ENCODE measurements around the gene C3orf22.
"Not testable (repeated sequence)": the region's sequence is repeated elsewhere in the genome, so short reads cannot be mapped to it uniquely, and the experiment has no call there.

C3orf22 gene

DNA sequence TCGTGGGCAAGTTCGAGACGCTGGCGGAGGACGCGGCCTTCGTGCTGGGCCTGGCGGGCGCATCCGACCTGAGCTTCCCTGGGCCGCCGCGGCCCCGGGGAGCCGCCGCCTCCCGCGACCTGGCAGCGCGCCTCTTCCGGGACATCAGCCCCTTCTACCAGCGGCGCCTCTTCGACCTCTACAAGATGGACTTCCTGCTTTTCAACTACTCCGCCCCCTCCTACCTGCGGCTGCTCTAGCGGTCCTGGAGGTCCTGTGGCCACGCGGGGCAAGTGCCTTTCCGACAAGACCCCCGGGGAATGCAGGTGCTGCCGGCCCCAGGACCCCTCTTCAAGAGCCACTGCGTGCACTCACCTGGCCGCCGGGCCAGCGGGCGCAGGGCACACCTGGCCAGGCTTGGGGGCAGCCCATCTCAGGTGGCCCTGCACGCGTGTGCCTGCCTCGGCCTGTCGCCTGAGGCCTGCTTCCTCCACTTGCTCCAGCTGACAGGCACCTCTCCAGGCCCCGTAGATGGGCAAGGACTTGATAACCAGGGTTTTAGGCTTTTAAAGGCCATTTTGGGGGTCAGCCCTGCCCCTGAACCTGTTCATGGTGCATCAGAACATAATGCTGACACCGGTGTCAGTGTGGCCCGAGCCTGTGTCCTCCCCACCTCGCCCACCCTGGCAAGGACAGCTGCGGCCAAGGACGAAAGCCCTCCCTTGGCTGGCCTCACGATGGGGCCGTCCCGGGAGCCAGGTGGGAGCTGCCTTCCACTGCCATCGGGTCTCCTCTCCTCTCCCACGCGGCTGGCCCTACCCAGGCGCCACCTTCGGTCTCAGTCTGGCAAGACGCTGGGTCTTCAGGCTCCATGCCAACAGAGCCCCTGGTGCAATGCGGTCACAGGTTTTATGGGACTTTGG lies 16.1 kb downstream of the C3orf22 start:
- DNase-seq: no peak

DNA sequence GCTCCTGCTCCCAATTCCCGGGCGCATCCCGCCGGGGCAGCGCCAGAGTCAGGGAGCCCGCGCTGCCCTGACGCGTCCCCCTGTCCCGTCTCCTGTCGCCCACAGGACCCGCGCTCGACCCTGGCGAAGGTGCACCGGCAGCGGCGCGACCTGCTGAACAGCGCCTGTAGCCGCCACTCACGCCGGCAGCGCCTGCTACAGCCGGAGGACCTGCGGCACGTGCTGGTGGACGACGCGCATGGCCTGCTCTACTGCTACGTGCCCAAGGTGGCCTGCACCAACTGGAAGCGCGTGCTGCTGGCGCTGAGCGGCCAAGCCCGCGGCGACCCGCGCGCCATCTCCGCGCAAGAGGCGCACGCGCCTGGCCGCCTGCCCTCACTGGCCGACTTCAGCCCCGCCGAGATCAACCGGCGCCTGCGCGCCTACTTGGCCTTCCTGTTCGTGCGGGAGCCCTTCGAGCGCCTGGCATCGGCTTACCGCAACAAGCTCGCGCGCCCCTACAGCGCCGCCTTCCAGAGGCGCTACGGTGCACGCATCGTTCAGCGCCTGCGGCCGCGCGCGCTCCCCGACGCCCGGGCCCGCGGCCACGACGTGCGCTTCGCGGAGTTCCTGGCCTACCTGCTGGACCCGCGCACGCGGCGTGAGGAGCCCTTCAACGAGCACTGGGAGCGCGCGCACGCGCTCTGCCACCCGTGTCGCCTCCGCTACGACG lies 16.9 kb downstream of the C3orf22 start:
- DNase-seq: no peak

DNA sequence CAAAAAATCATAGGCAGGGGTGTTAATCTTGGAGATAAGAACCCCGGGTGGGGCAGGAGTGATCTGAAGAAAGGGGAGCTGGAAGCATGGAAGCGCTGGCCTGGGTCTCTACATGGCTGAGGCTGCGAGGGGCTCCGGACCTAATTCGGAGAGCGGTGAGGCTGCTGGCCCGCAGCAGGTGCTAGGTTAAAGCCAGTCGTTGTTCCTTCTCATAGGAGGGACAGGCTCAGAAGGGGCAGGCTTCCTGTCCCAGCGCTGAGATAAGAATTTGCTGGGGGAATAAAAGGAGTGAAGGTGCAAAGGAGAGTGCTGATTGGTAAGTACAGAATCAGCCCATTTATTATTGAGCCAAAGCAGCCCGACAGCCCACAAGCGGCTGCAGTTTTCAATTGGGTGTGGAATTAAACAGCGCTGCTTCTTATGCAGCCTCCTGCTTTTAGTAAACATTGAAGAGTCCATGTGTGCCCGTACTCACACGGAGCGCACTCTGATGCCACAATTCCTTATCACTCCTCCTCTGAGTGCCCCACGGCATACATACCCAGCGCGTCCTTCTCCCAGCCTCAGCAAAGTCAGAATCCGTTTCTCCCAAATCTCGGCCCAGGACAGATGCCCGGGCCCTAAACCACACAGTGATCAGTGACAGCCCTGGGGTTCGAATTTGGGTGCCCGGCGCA lies 17.6 kb downstream of the C3orf22 start:
- no peak for DNase-seq

DNA sequence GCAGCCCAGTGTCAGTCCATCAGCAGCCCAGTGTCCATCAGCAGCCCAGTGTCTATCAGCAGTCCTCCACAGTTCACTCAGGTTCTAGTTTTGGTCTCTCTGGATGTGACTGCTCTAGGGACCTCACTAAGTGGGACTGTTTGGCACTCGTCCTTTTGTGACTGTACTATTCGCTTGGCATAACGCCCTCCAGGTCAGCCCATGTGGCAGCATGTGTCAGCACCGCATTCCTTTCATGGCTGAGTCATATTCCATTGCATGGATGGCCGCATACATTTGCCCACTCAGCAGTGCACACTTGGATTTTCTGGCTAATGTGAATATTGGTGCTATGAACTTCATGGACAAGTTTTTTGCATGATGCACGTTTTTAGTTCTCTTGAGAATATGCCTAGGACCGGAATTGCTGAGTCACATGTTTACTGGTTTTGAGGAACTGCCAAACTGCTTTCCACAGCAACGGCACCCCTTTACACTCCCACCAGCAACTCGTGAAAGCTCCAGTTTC lies 18.3 kb downstream of the C3orf22 start:
- no peak for DNase-seq

DNA sequence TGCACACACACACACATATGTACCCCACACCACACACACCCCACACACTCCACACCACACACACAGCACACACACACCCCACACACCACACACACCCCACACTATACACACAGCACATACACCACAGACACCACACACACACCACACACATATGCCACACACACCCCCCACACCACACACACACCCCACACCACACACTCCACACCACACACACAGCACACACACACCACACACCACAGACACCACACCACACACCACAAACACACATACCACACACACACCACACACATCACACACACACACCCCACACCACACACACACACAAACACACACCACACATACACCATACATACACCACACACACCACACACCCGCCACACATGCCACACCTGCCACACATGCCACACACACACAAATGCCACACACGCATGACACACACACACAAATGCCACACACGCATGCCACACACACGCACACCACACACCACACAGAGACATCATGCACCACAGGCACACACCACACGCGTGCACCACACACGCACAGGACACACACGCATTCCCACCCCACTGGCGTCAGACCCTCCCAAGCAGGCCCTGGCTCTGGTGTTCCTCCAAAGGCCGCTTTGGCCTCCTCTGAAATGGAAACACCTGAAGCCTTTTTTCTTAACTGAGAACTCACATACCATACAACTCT lies 19.0 kb downstream of the C3orf22 start:
- DNase-seq: no peak

DNA sequence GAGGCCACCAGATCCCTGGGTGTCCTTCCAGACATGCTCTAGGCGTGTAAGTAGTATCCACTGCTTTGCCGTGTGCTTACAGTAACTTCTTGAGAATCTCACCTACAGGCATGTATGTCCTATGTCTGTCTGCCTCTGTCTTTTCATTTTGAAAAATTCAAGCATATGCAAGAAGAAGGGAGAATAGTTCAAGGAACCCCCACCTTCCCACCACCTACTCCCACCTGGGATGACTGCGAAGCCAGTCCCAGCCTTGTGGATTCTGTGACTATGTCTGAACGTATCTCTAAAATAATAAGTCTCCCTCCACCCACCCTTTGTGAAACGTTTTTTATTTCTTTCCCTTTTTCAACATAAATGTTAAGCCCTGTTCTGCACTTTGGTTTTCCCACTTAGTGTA lies 19.8 kb downstream of the C3orf22 start:
- no peak for DNase-seq

DNA sequence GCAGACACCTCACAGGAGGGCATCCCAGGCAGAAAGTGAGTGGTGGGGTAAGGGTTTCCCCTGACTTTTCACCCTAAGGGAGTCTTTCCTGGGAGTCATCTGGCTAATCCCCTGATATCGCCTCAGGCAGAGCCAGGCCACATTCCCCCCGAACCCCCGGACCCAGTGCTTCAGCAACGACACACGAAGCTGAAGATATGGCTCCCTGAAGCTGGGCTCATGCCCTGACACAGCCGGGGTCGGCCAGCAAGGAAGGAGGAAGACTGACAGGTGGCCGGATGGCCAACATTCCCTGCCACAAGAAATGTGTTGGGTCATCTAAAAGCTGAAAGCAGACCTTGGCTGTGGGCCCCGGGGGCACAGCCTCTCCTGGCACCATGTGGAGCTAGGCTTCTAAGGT lies 20.4 kb downstream of the C3orf22 start:
- no peak for DNase-seq

DNA sequence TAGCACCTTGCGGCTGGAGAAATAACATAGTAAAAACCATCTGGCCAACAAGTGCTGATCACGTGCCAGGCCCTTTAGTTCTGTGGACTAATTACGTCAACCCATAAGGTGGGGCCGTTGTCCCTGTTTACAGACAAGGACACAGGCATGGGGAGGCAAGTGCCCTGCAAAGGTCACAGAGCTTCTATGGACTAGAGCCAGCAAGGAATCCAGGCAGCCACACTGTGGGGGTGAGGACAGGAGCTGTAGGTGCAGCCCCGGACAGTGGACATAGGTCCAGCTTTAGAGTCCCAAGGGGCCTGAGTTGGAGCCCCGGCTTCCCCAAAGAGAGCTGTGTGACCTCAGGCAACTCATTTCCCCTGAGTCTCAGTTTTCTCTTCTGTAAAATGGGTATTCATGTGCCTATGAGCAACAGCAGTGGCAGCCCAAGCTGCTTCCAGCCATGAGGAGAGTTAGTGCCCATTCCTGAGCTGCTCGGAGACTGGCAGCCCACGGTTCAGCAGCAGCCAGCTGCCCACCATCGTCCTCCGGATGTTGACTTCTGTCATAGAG lies 20.9 kb downstream of the C3orf22 start:
- DNase-seq: no peak

DNA sequence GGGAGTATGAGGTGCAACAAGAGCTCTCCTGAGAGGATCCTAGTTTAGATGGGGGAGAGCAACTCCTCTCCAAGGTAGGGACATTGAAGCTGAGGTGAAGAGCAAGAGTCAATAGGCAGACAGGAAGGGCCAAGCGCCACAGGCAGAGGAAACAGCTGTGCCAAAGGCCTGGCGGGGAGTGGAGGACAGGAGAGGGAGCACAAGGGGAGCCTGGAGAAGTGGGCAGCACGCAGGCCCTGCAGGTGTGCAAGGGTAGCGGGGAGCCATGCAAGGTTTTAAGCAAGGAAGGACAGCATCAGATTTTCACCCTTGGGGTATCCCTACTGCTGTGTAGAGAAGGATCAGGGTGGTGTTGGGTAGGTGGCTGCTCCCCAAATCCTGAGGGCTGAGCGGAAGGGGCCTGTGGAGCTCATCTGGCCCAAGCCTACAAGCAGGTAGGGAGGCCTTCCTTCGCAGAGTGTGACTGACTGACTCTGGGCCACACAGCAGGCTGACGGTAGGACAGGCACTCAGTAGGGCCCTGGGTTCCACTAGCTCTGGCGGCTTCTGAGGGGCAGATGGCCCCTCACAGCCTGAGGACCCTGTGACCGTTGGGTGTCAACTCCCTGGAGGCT lies 21.5 kb downstream of the C3orf22 start:
- DNase-seq: no peak

DNA sequence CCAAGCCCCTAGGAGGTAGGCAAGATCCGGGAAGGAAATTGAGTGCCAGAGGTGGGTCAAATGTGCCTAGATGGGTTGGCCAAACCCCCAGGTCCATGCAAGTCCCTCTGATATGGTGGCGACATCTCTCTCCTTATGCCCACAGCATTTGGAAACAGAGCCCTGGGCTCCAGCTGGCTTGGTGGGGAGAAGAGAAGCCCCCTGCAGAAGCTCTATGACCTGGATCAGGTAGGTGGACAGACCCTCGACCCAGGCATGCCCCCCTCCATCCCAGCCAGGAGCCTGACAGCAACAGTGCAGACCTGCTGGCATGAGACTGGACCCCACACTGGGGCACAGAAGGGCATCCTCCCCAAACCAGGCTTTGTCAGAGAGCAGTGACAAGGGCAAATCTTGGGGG lies 22.6 kb downstream of the C3orf22 start:
- no peak for DNase-seq

DNA sequence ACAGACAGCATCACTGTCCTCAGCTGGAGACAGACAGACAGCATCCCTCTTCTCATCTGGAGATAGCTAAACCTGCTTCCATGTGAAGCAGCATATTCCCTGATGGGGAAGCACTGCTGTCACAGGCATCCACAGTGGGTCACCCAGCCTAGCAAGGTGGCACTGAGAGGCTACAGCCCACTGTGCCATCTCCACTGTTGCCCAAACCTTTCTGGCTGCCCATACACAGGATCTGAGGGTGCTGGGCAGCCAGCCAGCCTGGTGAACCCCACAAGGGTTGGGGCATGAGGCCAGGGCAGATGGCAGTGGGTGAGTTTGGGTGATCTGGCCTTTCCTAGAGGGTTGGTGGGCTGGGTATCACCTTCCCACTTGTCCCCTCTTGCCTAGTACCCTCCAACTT lies 23.1 kb downstream of the C3orf22 start:
- no peak for DNase-seq

DNA sequence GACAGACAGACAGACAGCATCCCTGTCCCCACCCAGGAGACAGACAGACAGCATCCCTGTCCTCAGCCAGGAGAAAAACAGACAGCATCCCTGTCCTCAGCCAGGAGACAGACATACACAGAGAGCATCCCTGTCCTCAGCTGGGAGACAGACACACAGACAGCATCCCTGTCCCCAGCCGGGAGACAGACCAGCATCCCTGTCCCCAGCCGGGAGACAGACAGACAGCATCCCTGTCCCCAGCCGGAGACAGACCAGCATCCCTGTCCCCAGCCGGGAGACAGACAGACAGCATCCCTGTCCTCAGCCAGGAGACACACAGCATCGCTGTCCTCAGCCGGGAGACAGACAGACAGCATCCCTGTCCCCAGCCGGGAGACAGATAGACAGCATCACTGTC lies 24.0 kb downstream of the C3orf22 start:
- not testable (repeated sequence) for DNase-seq

DNA sequence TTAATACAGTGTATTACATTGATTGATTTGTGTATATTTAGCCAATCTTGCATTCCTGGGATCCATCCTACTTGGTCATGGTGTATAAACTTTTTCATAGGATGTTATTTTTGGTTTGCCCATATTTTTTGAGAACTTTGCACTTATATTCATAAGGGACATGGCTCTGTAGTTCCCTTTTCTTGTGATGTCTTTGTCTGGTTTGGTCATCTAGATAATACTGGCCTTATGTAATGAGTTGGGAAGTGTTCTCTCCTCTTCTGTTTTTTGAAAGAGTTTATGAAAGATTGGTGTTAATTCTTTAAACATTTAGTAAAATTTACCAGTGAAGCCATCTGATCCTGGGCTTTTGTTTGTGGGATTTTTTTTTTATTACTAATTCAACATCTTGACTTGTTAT lies 25.2 kb downstream of the C3orf22 start:
- no peak for DNase-seq

DNA sequence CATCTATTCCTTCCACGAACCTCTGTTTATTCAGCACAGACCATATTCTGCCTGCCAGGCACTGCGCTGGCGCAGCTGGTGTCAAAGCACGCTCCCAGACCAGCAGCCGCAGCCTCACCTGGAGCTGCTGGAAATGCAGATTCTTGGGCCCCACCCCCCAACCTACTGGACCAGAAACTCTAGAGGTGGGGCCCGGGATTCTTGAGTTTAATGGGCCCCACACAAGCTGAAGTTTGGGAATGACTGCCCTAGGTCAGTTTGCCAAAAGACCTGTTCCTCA lies 27.7 kb downstream of the C3orf22 start:
- DNase-seq: no peak

DNA sequence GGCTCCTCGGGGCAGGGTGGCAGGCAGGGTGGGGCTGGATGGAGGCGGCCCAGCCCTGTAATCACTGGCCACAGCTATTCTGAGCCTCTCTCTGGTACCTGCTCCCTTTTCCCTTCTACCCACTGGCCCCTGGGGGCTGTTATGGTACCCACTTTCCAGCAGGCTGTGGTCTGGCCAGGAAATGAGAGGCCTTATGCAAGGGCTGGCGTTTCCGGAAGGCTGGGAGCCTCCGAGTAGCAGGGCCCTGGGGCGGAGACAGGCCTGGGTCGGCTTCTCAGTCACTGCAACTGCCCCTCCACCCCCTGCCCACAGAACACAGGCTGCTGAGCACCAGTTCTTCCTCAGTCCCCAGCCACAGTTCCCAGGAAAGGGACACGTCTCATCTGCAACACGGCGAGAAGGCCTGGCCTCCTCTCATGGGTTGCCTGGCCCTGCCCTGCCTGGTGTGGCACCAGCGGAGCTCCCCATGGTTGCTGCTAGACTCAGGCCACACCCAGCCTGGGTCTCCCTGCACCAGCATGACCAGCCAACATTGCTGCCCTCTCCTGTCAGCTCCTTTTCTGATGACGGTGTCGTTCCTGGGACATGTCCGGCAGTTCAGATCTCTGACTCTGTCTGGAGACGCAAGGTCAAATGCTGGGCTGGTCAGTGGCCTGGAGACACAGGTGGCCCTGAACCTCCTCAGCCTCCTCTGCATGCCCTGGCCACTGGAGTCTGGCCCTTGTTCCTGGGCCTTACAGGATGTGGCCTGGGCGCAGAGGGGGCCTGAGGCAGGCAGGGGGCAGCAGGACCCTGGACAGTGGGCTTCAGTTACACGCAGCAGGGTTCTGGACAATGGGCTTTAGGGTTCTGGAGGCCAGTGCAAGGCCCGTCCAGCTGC lies 28.3 kb downstream of the C3orf22 start:
- no peak for DNase-seq

DNA sequence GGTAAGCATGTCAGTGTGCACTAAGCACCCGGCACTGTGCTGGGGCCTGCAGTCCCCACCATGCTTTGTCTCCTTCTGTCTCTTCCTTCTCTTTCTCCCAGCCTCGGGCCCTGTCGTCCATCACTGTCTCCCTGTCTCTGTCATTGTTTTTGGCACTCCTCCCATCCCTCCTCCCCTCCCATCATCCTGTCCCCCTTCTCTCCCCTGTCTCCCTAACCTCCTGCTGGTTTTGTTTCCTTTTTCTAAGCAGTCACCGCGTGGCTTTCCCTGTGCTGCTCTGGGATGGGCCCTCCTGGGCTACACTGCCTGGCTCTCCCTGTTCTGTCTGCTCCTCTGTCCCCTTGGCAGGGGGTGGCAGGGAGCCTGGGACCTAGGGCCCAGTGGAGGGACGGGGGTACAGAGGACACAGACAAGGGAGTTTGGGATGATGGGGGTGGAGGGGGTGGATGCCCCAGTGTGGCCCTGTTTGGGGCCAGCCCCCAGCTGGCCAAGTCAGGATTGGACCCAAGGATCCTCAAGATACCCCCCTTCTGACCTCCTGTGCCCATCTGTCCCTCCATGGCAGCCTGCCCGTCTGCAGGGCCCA lies 29.1 kb downstream of the C3orf22 start:
- no peak for DNase-seq

DNA sequence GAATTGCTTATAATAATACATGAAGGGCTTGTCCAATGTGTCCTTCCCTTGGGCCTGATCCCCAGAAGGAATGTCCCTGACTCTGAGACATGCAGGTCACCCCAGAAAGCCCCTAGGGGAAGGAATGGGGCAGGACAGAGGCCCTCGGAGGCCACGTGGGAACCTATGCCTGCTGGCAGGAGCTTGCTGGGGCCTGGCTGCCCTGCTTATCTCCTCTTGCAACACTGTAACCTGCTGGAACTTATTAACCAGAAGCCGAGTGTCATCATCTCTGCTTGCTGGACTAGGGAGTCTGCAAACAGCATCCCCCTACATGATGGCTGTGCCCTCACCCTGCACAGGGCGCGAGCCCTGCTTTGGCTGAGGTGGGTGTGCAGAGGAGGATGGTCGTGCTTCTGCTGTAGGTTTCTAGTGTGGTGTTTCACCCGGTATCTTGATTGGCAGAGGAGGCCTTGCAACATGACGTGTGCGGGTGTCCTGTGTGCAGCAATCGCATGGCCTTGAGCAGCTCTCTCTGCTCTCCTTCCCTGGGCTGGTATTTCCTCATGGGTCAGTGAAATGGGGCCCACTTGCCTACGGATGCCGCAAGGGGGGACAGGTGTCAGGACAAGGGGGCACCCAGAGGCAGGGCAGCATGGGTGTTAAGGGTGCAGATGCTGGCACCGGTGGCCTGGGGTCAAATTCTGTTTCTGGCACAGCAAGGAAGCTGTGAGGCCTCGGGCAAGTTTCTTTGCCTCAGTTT lies 29.8 kb downstream of the C3orf22 start:
- DNase-seq: no peak

DNA sequence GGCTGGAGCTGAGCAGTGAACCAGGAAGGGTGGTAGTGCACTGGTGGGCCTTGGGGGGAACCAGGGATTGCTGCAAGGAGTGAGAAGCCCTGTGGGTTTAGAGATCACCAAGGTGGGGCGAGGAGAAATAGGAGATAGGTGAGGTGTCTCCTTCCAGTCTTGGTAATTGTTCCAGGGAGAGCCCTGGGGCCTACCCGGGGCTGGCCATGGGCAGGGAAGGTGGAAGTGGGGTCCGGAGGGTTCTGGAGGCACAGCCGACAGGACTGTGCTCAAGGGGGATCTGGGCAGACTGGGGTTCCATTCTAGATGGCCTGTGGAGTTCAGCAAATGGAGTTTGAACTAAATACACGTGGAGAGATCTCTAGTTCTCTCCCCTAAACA lies 30.3 kb downstream of the C3orf22 start:
- no peak for DNase-seq

DNA sequence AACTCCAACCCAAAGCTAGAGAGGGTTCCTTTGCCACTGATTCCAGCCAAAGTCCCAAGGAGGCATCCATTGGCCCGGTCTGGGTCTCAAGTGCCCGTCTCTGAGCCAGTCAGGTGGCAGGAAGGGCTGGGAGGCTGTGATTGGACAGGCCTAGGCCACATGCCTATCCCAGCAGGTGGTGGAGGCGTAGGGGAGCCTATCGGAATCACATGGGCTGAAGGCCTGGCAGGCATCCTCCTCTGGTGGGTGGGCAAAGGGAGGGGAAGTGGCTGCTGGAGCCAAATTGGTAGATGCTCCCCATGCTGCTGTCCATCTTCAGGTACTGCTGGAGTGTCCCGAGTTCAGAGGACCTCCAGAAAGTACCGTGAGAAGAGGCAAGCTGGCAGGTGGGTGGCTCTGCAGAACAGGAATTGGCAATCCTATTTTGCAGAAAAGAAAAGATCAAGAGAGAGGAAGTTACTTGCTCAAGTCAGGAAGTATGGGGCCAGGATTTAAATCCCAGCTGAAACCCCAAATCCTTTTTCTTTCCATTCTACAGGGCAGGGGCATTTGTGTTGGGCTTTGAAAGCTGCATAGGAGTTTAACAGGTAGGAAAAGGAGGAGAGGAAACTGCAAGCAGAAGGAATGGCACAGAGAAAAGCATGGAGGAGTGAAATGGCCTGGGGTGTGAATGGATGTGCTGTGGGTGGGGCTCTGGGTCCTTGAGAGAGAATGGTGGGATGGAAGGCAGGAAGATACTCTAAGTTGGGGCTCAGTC lies 31.1 kb downstream of the C3orf22 start:
- DNase-seq: no peak

DNA sequence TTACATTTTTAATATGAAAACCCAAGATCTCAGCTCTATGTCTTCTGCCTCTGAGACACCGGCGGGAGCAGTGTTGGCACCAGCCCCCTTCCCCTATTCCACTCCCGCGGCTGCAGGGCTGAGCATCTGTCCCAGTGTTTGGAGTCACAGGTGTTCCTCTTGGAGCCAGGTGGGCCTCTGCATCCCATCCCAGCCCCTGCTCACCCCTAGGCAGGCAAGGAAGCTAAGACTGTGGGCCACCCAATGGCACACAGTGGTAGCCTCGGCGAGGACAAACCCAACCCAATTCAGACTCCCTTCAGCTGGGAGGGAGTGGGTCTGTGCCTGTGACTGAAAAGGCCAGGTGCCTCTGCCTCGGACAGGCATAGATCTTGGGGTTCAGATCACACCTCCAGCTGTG lies 31.7 kb downstream of the C3orf22 start:
- DNase-seq: no peak
